GM12864 (cell line): ENCODE data around the gene CLDN25.
A peak's percentile ranks its signal among the peaks of the same experiment; 100 is the strongest.

ENCODE experiments used
- DNase-seq: peaks from one replicate; pipeline ENCODE4 v3.0.0-alpha.2; 2011; ENCODE audit warnings: low read depth
- H3K4me3 ChIP-seq: 2 replicates; pipeline ENCODE4 v1.5.1; 2011; ENCODE audit warnings: mild to moderate bottlenecking, low read depth, low read length, control low read depth
- CTCF ChIP-seq: IDR thresholded peaks from 2 replicates; pipeline ENCODE4 v1.5.1; 2011; ENCODE audit warnings: low read depth, mild to moderate bottlenecking, moderate library complexity, low read length, control low read depth, inconsistent platforms; ENCODE audit errors: missing control alignments

The CLDN25 gene

GRCh38 chr11:113806406-113806805, 26.8 kb downstream of the CLDN25 start:
- H3K4me3 ChIP-seq, result no peak overlapping the region
- no peak for DNase-seq
- TF ChIP-seq CTCF, result peak; percentile 68

- H3K4me3 ChIP-seq, result no peak overlapping the region
- no peak for TF ChIP-seq CTCF
- DNase-seq, result no peak
These were observed 29.3 kb downstream of the CLDN25 start for GRCh38 chr11:113808931-113809330.

- no peak for DNase-seq
- TF ChIP-seq CTCF, result no peak
- no peak overlapping the region for H3K4me3 ChIP-seq
These were observed 34.6 kb downstream of the CLDN25 start for GRCh38 chr11:113814181-113814580.

GRCh38 chr11:113817162-113817561, 37.6 kb downstream of the CLDN25 start:
- H3K4me3 ChIP-seq, result no peak overlapping the region
- no peak for TF ChIP-seq CTCF
- DNase-seq, result no peak

GRCh38 chr11:113817626-113818025, 38.0 kb downstream of the CLDN25 start:
- no peak for TF ChIP-seq CTCF
- no peak for DNase-seq
- no peak overlapping the region for H3K4me3 ChIP-seq

- no peak overlapping the region for H3K4me3 ChIP-seq
- DNase-seq, result no peak
- no peak for TF ChIP-seq CTCF
These were observed 38.8 kb downstream of the CLDN25 start for GRCh38 chr11:113818426-113818825.

- TF ChIP-seq CTCF, result no peak
- DNase-seq, result no peak
- H3K4me3 ChIP-seq, result no peak overlapping the region
These were observed 47.9 kb downstream of the CLDN25 start for GRCh38 chr11:113827477-113827876.
